GM18505 (cell line): Measurements from ENCODE around the gene PPP2R5C.

Experiments
- ATAC-seq: cut with Tn5 transposase; IDR thresholded peaks from one replicate; pipeline ENCODE4 v1.9.1; 2021; ENCODE audit not compliant: unreplicated experiment
- POLR2A ChIP-seq: IDR thresholded peaks from 4 replicates; pipeline ENCODE4 v1.6.1; 2011; ENCODE audit warnings: borderline replicate concordance; ENCODE audit not compliant: insufficient read depth, insufficient read length; ENCODE audit errors: extremely low read depth

PPP2R5C gene

GRCh38 chr14:101973356-101973755 lies 211.8 kb downstream of the PPP2R5C start:
- TF ChIP-seq POLR2A, result no peak
- ATAC-seq, result no peak

DNA sequence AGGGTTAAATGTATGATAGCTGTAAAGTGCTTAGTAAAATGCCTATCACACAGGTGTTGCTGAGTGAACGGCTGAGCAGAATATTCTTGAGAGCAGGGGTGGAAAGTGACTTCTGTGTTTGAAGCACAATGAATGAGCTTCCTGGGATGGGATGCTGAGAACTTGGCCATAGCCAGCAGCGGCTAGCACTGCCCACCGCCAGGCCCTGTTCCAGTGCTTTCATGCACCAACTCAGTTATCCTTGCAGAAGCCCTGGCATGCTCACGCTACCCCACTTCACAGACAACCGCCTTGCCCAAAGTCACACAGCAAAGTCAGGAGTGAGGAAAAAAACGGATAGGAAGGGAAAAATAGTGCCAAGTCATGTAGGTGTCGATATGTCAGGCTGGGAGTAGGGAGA lies 213.7 kb downstream of the PPP2R5C start:
- no peak for ATAC-seq
- TF ChIP-seq POLR2A, result no peak
